ENCODE measurements around the gene GP9. TPM values are rescaled to one million over a fixed set of nuclear protein-coding genes. Genes with fewer than 3 reads are reported as not detected.

The GP9 gene
- total RNA-seq, 4 donors from 2014 or later: 0.35 TPM; not detected in 3

DNA sequence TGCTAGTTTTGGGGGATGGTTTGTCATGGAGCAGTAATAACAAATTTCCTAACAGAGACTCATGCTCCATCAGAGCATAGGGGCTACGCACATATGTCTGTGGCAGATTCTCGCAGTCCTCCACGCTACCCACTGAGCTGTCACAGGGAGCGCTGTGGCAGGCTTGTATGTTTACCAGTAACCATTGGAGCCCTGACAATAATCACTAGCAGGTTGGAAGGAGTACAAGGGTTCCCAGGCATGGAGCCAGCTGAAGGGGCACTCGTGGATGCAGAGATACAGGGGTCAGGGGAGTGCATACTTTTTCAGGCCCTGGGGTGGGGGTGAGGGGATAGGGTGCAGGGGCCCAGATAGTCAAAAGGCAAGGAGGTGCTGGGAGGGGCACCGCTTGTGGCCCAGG, 7.9 kb upstream of the GP9 start:
- H3K27ac ChIP-seq: peak overlapping the region; percentile 48 to 69
- intact Hi-C loops (cut with DNase I; ENCODE audit: low total_unique reads): no loop called here
- TF ChIP-seq, protein P1, sequence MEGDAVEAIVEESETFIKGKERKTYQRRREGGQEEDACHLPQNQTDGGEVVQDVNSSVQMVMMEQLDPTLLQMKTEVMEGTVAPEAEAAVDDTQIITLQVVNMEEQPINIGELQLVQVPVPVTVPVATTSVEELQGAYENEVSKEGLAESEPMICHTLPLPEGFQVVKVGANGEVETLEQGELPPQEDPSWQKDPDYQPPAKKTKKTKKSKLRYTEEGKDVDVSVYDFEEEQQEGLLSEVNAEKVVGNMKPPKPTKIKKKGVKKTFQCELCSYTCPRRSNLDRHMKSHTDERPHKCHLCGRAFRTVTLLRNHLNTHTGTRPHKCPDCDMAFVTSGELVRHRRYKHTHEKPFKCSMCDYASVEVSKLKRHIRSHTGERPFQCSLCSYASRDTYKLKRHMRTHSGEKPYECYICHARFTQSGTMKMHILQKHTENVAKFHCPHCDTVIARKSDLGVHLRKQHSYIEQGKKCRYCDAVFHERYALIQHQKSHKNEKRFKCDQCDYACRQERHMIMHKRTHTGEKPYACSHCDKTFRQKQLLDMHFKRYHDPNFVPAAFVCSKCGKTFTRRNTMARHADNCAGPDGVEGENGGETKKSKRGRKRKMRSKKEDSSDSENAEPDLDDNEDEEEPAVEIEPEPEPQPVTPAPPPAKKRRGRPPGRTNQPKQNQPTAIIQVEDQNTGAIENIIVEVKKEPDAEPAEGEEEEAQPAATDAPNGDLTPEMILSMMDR (IDR thresholded peaks at IDR 0.05): no peak
- TF ChIP-seq POLR2A (IDR thresholded peaks at IDR 0.05): no peak
- H3K4me3 ChIP-seq: no peak overlapping the region
- no peaks in the 10 kb centered on the region for H3K36me3 ChIP-seq
- no peaks in the 10 kb centered on the region for H3K9me3 ChIP-seq
- H3K27me3 ChIP-seq: no peaks in the 10 kb centered on the region
- DNase-seq: peak; percentile 34 to 48
- peaks cover 5% of the 10 kb centered on the region in 2 donors for H3K4me1 ChIP-seq

DNA sequence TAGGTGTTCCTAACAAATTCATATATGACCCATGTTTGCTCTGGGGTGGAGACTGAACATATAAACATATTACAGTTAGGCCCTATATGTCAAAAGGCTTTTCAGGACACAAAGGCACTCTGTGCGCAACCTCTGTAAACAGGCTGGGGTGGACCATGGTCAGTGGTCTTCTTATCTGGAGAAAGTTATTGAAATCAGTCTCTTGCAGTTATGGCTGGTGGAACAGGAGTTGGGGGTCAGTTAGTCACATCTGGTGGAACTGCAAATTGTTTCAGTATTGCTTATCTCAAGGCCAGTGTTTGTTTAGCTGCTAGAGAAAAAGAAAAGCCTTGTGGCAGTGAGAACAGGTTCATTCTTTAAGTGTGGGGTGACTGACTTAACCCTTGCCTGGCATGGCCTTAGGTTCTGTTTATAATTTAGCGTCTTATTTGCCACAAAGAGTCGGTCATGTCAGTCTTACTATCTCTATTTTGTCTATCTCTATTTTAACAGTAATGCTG, 5.9 kb upstream of the GP9 start:
- Histone ChIP-seq H3K4me1 (peaks cover 5% of the 10 kb centered on the region in 2 donors), H3K36me3 (no peaks in the 10 kb centered on the region), H3K27me3 (no peaks in the 10 kb centered on the region), H3K9me3 (no peaks in the 10 kb centered on the region), H3K4me3 (no peak overlapping the region), H3K27ac (no peak overlapping the region)
- TF ChIP-seq POLR2A (IDR thresholded peaks at IDR 0.05): no peak
- TF ChIP-seq, protein P1 (IDR thresholded peaks at IDR 0.05): no peak
- DNase-seq: no peak
- intact Hi-C loops (cut with DNase I; ENCODE audit: low total_unique reads): no loop called here

DNA sequence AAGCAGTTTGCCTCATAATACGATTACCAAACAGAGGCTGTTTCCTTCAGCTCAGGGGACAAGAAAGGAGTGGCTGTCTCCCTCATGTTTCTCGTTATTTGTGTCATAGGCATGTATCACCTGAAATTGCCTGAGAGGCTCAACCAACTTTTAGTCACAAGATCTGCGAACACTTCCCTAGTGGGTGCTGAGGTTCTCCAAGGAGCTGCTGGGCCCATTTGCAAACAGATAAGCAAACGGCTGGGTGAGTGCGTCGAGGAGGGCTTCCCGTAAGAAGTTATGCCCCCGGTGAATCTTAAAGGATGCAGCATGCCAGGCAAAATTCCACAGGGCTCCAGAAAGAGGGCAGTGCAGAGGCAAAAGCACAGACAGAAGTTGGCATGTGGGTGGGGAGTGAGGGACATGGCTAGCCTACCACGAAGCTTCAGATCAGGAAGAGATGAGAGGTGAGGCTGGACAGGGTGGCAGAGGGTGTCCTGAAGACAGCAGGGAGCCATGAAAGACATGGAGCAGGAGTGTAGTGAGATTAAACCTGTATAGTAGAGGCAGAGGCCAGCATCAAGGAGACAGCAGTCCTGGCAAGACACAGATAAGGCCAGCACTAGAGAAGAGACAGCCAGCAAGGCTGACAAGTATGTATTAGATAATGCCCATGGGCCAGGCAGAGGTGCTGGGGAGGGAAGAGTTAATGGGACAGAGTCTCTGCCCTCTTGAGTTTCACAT, 4.0 kb upstream of the GP9 start:
- H3K27ac ChIP-seq: no peak overlapping the region
- H3K9me3 ChIP-seq: no peaks in the 10 kb centered on the region
- no peak for TF ChIP-seq POLR2A (IDR thresholded peaks at IDR 0.05)
- TF ChIP-seq, protein P1 (IDR thresholded peaks at IDR 0.05): no peak
- DNase-seq: no peak
- H3K4me3 ChIP-seq: no peak overlapping the region
- H3K27me3 ChIP-seq: no peaks in the 10 kb centered on the region
- intact Hi-C loops (cut with DNase I; ENCODE audit: low total_unique reads): no loop called here
- peaks cover 5% of the 10 kb centered on the region in 2 donors for H3K4me1 ChIP-seq
- no peaks in the 10 kb centered on the region for H3K36me3 ChIP-seq

DNA sequence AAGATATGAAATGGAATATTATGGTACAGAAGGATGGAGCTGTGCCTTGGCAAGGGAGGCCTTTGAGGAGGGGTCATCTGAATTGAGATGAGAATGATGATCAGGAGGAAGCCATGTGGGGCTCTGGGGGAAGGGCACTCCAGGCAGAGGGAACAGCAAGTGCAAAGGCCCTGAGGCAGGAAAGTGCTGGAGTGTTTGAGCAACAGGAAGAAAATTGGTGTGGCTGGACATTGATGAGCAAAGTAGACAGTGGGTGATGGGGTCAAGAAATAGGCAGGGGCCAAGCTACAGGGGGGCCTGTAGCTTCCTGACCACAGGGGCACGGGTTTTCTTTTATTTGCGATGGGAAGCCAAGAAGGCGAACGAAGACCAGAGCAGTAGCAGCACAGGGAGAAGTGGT, 3.3 kb upstream of the GP9 start:
- intact Hi-C loops (cut with DNase I; ENCODE audit: low total_unique reads): no loop called here
- H3K4me1 ChIP-seq: peaks cover 5% of the 10 kb centered on the region in 2 donors
- no peaks in the 10 kb centered on the region for H3K27me3 ChIP-seq
- H3K4me3 ChIP-seq: no peak overlapping the region
- H3K27ac ChIP-seq: no peak overlapping the region
- no peaks in the 10 kb centered on the region for H3K9me3 ChIP-seq
- no peak for TF ChIP-seq POLR2A (IDR thresholded peaks at IDR 0.05)
- TF ChIP-seq, protein P1 (IDR thresholded peaks at IDR 0.05): no peak
- no peaks in the 10 kb centered on the region for H3K36me3 ChIP-seq
- DNase-seq: no peak

DNA sequence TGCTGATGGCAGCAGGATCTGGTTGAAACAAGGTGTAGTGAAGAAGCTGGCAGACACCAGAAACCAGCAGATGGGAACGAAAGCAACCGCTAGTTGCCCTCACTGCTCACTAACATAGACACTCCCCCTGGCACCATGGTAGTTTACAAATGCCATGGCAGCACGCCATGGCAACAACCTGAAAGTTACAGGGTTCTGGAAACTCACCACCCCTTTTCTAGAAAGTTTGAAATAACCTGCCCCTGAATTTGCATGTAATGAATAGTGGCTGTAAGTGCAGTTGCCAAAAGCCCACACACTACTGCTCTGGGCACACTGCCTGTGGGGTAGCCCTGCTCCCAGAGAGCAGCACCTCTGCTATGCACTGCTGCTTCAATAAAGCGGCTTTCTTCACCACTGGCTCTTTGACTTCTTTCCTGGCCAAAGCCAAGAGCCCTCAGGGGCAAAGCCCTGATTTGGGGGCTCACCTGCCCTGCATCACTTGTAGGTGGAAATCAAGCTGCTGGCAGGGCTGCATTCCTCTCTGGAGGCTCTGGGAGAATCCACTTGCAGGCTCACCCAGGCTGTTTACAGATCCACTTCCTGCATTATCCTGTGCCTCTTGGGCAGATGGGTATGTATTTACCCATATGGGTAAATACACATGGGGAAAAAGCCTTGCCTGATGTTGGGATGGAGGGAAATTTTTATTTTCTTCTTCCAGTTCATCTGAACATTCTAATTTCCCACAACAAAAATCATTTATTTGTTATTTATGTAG, 2.0 kb upstream of the GP9 start:
- peak overlapping the region in 1 of 2 donors; percentile 1 for H3K27ac ChIP-seq
- no peak overlapping the region for H3K4me3 ChIP-seq
- intact Hi-C loops (cut with DNase I; ENCODE audit: low total_unique reads): no loop called here
- TF ChIP-seq, protein P1 (IDR thresholded peaks at IDR 0.05): no peak
- TF ChIP-seq POLR2A (IDR thresholded peaks at IDR 0.05): no peak
- DNase-seq: no peak
- H3K9me3 ChIP-seq: no peaks in the 10 kb centered on the region
- H3K4me1 ChIP-seq: no peaks in the 10 kb centered on the region
- no peaks in the 10 kb centered on the region for H3K36me3 ChIP-seq
- no peaks in the 10 kb centered on the region for H3K27me3 ChIP-seq
